ENCODE data around the gene DPP4. TPM values are rescaled to one million over a fixed set of nuclear protein-coding genes. Genes with fewer than 3 reads are reported as not detected.

The DPP4 gene

DNA sequence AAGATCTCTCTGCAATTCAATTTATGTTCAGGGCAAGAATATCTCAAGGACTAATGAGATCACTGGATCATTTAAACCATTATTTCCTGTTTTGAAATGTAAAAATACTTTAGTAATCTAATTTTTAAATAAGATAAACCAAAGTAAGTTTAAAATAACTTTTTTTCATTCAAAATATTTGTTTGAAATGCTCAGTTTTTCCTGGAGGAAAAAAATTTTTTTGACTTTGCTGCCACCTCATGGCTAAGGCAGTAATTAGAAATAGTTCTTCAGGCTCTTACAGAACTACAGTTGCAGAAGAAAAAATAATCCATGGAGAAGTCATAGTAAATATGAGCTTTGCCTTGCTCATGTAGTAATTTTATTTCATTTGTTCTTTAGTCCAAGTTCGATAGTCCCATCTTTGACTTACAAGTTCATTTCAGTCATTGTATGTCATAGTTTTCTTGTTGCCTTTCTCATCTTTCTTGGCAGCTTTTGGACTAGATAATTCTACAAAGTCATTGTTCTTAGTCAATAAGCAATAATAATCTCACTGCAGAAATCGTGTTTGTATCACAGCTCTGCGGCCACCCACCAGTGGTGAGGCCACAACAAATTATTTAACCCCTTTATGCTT is 127.4 kb downstream of the DPP4 start:
- Histone ChIP-seq H3K27me3 (ENCODE audit: control insufficient read depth, insufficient read depth, low read length) (peaks cover 8% of the 10 kb centered on the region), H3K36me3 (ENCODE audit: insufficient read depth, low read length) (no peaks in the 10 kb centered on the region), H3K4me3 (ENCODE audit: low read length) (no peak overlapping the region), H3K9me3 (replicated peaks; ENCODE audit: low read length) (no peaks in the 10 kb centered on the region), H3K4me2 (ENCODE audit: low read length) (no peak overlapping the region), H3K4me1 (ENCODE audit: control insufficient read depth, insufficient read depth, low read length) (no peaks in the 10 kb centered on the region), H3K9ac (ENCODE audit: low read depth, low read length) (no peak overlapping the region)

DNA sequence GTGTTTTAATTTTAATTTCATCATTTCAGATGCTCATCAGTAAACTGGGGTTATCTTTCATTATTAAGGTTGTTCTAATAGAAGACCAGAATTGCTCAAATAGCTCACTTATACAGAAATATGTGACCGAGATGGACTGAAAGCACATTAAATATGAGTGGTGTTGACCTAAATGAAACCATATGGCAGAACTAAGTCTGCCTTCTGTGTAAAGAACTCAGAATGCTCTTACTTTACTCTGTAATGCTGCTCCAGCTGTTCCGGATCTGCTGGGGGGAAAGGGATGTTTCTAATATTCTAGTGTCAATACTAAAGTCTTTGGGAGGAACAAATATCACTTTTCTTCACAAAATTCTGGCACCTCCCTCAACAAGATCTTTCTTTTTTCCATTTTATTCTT is 131.0 kb downstream of the DPP4 start:
- Histone ChIP-seq H3K4me2 (ENCODE audit: low read length) (no peak overlapping the region), H3K4me3 (ENCODE audit: low read length) (no peak overlapping the region), H3K27me3 (ENCODE audit: control insufficient read depth, insufficient read depth, low read length) (peaks cover 21% of the 10 kb centered on the region), H3K9me3 (replicated peaks; ENCODE audit: low read length) (no peaks in the 10 kb centered on the region), H3K4me1 (ENCODE audit: control insufficient read depth, insufficient read depth, low read length) (no peaks in the 10 kb centered on the region), H3K36me3 (ENCODE audit: insufficient read depth, low read length) (no peaks in the 10 kb centered on the region), H3K9ac (ENCODE audit: low read depth, low read length) (no peak overlapping the region)

Small RNA genes within 50 kb of the gene (small RNA-seq; reads per million reads assigned to genes)
- not detected for gene TIMM8AP1

Data from skeletal muscle satellite cell (primary cell).